ENCODE measurements around the gene FAM50A. TPM values are rescaled to one million over a fixed set of nuclear protein-coding genes. Genes with fewer than 3 reads are reported as not detected.

FAM50A gene
- total RNA-seq, 4 donors from 2014 or later: 37.3 to 104 (median 78.3) TPM

GRCh38 chrX:154488336-154489075 is 44.6 kb downstream of the FAM50A start:
- TF ChIP-seq, protein P1, sequence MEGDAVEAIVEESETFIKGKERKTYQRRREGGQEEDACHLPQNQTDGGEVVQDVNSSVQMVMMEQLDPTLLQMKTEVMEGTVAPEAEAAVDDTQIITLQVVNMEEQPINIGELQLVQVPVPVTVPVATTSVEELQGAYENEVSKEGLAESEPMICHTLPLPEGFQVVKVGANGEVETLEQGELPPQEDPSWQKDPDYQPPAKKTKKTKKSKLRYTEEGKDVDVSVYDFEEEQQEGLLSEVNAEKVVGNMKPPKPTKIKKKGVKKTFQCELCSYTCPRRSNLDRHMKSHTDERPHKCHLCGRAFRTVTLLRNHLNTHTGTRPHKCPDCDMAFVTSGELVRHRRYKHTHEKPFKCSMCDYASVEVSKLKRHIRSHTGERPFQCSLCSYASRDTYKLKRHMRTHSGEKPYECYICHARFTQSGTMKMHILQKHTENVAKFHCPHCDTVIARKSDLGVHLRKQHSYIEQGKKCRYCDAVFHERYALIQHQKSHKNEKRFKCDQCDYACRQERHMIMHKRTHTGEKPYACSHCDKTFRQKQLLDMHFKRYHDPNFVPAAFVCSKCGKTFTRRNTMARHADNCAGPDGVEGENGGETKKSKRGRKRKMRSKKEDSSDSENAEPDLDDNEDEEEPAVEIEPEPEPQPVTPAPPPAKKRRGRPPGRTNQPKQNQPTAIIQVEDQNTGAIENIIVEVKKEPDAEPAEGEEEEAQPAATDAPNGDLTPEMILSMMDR (IDR thresholded peaks at IDR 0.05; ENCODE audit: low read depth): no peak

GRCh38 chrX:154489182-154489581 is 45.2 kb downstream of the FAM50A start:
- TF ChIP-seq, protein P1 (IDR thresholded peaks at IDR 0.05; ENCODE audit: low read depth): no peak

DNA sequence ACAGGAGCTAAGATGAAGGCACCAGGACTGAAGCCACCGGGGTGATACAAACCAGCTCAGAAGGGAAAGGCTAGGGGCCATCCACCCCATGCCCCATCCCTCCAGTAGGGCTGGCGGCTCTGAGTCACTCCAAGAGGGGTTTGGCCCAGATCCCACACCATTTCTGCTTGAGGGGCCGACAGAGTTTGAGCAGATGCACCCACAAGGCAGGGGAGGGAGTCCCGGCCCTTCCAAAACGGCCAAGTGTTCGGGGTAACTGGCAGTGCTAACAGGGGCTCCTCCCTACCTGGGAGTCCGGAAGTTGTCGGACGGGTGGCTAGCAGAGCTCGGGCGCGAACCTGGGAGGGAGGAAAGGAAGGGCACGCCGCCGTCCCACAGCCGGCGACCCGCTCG is 46.1 kb downstream of the FAM50A start:
- TF ChIP-seq, protein P1 (IDR thresholded peaks at IDR 0.05; ENCODE audit: low read depth): no peak

GRCh38 chrX:154490414-154491083 is 46.6 kb downstream of the FAM50A start, which contains the start of gene SLC10A3:
Gene SLC10A3, minus strand, starts transcription at chrX:154490629. Its CDS starts 1,689 bp downstream, at chrX:154488940.
- TF ChIP-seq, protein P1 (IDR thresholded peaks at IDR 0.05; ENCODE audit: low read depth): no peak

GRCh38 chrX:154494715-154495114 is 50.8 kb downstream of the FAM50A start:
- TF ChIP-seq, protein P1 (IDR thresholded peaks at IDR 0.05; ENCODE audit: low read depth): no peak

- TF ChIP-seq, protein P1 (IDR thresholded peaks at IDR 0.05; ENCODE audit: low read depth): no peak
Measured at GRCh38 chrX:154495472-154495922, 51.6 kb downstream of the FAM50A start.

Small RNA genes lying within 50 kb of the gene (small RNA-seq; reads per million reads assigned to genes)
- gene MIR6858 (0.36 reads per million), gene RN7SL697P (not detected), gene SNORA70 (not detected)

Other genes starting within 250 kb of the FAM50A start
- gene OPN1MW2, start 224.4 kb upstream of the FAM50A start, total RNA-seq: not detected
- not detected for gene OPN1MW3, start 186.6 kb upstream of the FAM50A start, total RNA-seq
- not detected for gene TEX28, start 149.0 kb upstream of the FAM50A start, total RNA-seq
- under 1 TPM in 2 of 4 donors, not detected in 2; 0.34 to 0.66 TPM for gene TKTL1, start 148.3 kb upstream of the FAM50A start, total RNA-seq
- gene FLNA, start 69.5 kb upstream of the FAM50A start, total RNA-seq: 1,000 to 10,000 TPM in 1 of 4 donors, 100 to 1,000 TPM in 3; 462 to 1,045 (median 723) TPM
- 10 to 100 TPM; 27.6 to 37.9 (median 30.2) TPM for gene EMD, start 64.8 kb upstream of the FAM50A start, total RNA-seq
- gene RPL10, start 45.8 kb upstream of the FAM50A start, total RNA-seq: 1,000 to 10,000 TPM; 3,672 to 6,817 (median 5,466) TPM
- 10 to 100 TPM; 22.2 to 42.8 (median 38.0) TPM for gene DNASE1L1, start 34.9 kb upstream of the FAM50A start, total RNA-seq
- gene TAFAZZIN, start 32.6 kb upstream of the FAM50A start, total RNA-seq: 100 to 1,000 TPM in 1 of 4 donors, 10 to 100 TPM in 3; 23.5 to 102 (median 40.7) TPM
- gene ATP6AP1, start 15.5 kb upstream of the FAM50A start, total RNA-seq: 10 to 100 TPM; 33.6 to 94.5 (median 43.9) TPM
- gene GDI1, start 7.0 kb upstream of the FAM50A start, total RNA-seq: 10 to 100 TPM; 45.3 to 89.7 (median 61.6) TPM
- gene PLXNA3, start 14.1 kb downstream of the FAM50A start, total RNA-seq: 10 to 100 TPM in 3 of 4 donors, 1 to 10 TPM in 1; 5.6 to 17.9 (median 11.6) TPM
- 10 to 100 TPM in 3 of 4 donors, 1 to 10 TPM in 1; 5.7 to 17.0 (median 14.9) TPM for gene LAGE3, start 35.1 kb downstream of the FAM50A start, total RNA-seq
- 10 to 100 TPM; 26.7 to 32.6 (median 30.1) TPM for gene UBL4A, start 42.5 kb downstream of the FAM50A start, total RNA-seq
- 10 to 100 TPM in 3 of 4 donors, 1 to 10 TPM in 1; 8.2 to 18.3 (median 15.9) TPM for gene SLC10A3, start 46.5 kb downstream of the FAM50A start, total RNA-seq
- gene FAM3A, start 72.1 kb downstream of the FAM50A start, total RNA-seq: 10 to 100 TPM; 10.1 to 49.7 (median 38.3) TPM
- 10 to 100 TPM; 37.2 to 90.6 (median 46.5) TPM for gene G6PD, start 102.7 kb downstream of the FAM50A start, total RNA-seq
- gene IKBKG, start 103.5 kb downstream of the FAM50A start, total RNA-seq: 10 to 100 TPM in 2 of 4 donors, 1 to 10 TPM in 2; 8.5 to 19.0 (median 11.4) TPM
- gene CTAG1A, start 141.0 kb downstream of the FAM50A start, total RNA-seq: not detected
- not detected for gene CTAG1B, start 175.1 kb downstream of the FAM50A start, total RNA-seq
- gene CTAG2, start 209.4 kb downstream of the FAM50A start, total RNA-seq: not detected